ENCODE measurements around the gene UROC1.

The UROC1 gene

GRCh38 chr3:126456211-126456610, 61.4 kb downstream of the UROC1 start:
- H3K4me3 ChIP-seq (ENCODE audit: low read depth, low read length): no peak overlapping the region
- no peak for TF ChIP-seq CTCF (IDR thresholded peaks at IDR 0.05; ENCODE audit: low read depth, low read length)

- H3K4me3 ChIP-seq (ENCODE audit: low read depth, low read length): no peak overlapping the region
- TF ChIP-seq CTCF (IDR thresholded peaks at IDR 0.05; ENCODE audit: low read depth, low read length): no peak
These were observed 63.0 kb downstream of the UROC1 start for GRCh38 chr3:126454437-126455198.

GRCh38 chr3:126454025-126454424, 63.5 kb downstream of the UROC1 start:
- TF ChIP-seq CTCF (IDR thresholded peaks at IDR 0.05; ENCODE audit: low read depth, low read length): no peak
- no peak overlapping the region for H3K4me3 ChIP-seq (ENCODE audit: low read depth, low read length)

- no peak overlapping the region for H3K4me3 ChIP-seq (ENCODE audit: low read depth, low read length)
- TF ChIP-seq CTCF (IDR thresholded peaks at IDR 0.05; ENCODE audit: low read depth, low read length): no peak
These were observed 65.4 kb downstream of the UROC1 start for GRCh38 chr3:126452213-126452612.

DNA sequence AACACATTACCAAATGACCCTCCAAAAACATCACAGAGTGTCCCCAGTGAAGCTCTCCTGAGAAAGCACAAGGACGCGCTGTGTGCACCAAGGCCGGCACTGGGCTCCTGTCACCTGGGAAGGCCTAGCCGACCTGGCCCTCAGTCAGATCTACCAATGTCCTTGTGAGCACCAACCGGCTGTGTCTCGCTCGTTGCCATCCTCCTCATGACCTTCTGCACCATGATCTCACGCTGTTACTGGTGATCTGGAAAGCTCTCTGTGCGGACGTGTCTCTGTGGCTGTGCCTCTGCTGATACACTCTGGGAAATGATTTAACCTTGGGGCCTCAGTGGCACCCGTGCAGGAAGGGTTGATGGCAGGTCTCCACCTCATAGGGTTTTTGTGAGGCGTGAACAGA, 66.1 kb downstream of the UROC1 start:
- no peak overlapping the region for H3K4me3 ChIP-seq (ENCODE audit: low read depth, low read length)
- TF ChIP-seq CTCF (IDR thresholded peaks at IDR 0.05; ENCODE audit: low read depth, low read length): no peak

GRCh38 chr3:126450744-126451143, 66.8 kb downstream of the UROC1 start:
- no peak for TF ChIP-seq CTCF (IDR thresholded peaks at IDR 0.05; ENCODE audit: low read depth, low read length)
- H3K4me3 ChIP-seq (ENCODE audit: low read depth, low read length): no peak overlapping the region

- TF ChIP-seq CTCF (IDR thresholded peaks at IDR 0.05; ENCODE audit: low read depth, low read length): no peak
- no peak overlapping the region for H3K4me3 ChIP-seq (ENCODE audit: low read depth, low read length)
These were observed 67.4 kb downstream of the UROC1 start for GRCh38 chr3:126450219-126450618.
